Stimulated activated CD8-positive, alpha-beta memory T cell treated with anti-CD3 and anti-CD28 coated beads, Interleukin-12 subunit alpha, Interleukin-12 subunit beta, amount 100 ng/mL, for 4 hours (primary cell): ENCODE data around the gene ZFYVE28.
A peak's percentile ranks its signal among the peaks of the same experiment; 100 is the strongest.
"Not testable (repeated sequence)": the region's sequence is repeated elsewhere in the genome, so short reads cannot be mapped to it uniquely, and the experiment has no call there.

Source experiments
- DNase-seq: peaks from one replicate; pipeline ENCODE4 v3.0.0-alpha.2; 2020; ENCODE audit warnings: low read depth

The ZFYVE28 gene

DNA sequence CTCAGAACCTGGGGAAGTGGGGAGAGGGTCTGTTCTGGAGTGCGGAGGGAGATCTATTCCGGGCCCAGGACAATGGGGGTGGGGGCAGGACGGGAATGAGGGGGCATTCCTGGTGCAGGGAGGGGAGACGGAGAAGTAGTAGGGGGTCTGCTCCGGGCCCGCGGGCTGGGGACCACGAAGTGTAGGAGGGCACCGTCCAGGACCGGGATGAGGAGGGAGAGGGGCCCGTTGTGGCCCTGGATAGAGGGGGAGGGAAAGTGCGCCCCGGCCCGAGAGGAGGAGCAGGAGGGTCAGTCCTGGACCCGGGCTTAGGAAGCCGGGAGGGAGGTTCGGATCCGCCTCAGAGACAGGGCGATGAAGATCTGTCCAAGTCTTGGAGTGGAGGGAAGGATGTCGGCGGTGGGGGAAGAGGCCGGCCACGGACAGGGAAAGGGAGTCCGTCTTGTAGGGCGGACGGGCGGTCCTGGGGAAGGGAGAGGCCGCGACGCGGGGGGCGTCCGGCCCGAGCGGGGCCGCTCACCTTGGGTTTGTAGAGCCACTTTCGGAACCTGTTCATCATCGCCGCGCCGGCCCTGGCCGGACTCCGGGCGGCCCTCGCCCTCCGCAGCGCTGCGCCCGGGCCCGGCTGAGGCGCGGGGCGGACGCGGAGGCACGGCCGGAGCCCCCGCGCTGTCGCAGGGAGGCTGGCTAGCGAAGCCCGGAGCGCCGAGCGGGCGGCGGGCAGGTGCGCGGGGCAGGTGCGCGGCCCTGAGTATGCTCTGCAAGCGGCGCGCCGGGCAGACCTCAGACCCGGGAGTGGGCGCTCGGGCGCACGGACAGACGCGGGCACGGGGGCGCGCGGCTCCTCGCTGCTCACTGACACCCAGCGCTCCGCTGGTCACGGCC is at the start of gene ZFYVE28:
Gene ZFYVE28, minus strand, starts transcription at position 881 of the 885 bp plus-strand sequence. Its CDS starts 322 bp downstream, at position 559.
- no peak for DNase-seq

DNA sequence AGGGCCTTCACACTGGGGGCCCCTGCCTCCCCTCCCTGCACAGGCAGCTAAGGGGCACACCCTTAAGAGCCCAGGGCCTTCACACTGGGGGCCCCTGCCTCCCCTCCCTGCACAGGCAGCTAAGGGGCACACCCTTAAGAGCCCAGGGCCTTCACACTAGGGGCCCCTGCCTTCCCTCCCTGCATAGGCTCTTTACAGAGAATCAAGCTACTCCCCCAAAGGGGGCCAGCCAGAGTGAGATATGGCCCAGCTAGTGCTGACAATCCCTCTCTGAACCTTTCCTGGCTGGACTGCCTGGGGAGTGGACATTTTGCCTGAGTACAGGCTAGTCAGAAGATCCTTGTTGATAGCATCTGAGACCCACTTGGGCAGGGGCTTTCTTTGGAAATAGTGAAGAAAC is 47.1 kb upstream of the ZFYVE28 start:
- not testable (repeated sequence) for DNase-seq

GRCh38 chr4:2465032-2465431 is 46.6 kb upstream of the ZFYVE28 start:
- DNase-seq, result no peak

DNA sequence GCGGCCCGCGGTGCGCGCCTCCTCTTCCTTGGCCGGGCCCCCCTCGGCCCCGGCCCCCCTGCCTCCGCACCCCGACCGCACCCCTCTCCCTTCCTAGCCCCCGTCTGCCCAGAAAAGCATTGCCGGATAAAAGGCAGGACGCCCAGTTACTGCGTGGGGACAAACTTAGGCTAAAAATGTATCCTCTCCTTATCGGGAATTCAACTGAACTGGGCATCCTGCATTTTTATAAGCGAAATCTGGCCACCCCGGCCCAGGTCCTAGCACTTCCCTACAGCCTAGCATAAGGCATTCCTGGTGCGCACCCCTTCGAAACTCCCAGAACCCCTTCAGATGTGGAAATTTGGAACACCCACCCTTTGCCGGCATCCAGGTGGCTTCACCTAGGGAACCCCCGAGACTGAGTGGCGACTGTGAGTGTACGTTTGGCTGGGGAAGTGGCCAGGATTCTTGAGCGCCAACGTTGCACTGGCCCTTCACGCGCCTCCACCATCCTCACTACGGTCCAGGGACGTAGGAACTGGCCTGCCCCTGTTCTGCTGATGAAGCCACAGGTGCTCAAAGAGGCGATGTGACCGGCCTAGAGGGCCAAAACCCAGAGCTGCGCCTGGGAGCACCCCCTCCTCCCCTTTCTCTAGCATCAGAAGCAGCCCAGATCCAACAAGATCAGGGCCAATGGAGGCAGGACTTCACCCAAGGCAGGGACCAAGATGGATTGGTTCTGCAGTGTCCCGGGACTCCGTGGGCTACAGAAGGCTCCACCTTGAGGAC is 44.7 kb upstream of the ZFYVE28 start:
- DNase-seq, result no peak

DNA sequence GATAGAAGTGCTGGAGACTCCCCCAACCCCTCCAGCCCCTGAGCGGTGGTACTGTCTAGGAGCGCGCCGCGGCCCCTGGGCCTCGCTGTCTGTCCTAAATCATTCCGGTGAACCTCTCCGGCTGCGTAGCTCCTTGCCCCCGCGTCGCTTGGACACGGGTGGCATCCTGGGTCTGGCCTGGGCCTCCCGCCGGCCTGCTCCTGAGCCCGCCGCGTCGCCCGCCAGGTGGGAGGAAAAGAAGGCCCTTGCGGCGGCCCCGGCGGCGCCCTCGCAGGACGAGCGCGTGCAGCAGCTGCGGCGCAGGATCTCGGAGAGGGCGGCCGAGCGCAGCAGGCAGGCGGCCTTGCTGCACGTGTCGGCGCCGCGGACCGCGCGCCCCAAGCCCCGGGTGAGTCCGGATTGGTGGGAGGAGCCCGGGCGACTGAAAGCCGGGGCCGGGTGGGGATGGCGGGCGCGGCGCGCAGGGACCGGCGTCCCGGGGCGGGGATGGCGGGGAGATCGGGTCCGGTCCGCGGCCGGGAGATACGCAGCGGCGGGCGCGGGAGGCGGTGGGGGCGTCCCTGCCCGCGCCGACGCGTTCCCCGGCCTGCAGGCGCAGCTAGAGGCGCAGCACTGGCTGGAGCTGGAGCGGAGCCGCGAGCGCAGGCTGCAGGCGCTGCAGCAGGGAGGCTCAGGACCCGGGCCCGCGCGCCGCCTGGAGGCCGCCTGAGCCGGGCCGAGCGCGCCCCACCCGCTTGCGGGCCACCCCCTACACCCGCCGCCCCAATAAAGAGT is 44.0 kb upstream of the ZFYVE28 start:
- peak; percentile 52 for DNase-seq

DNA sequence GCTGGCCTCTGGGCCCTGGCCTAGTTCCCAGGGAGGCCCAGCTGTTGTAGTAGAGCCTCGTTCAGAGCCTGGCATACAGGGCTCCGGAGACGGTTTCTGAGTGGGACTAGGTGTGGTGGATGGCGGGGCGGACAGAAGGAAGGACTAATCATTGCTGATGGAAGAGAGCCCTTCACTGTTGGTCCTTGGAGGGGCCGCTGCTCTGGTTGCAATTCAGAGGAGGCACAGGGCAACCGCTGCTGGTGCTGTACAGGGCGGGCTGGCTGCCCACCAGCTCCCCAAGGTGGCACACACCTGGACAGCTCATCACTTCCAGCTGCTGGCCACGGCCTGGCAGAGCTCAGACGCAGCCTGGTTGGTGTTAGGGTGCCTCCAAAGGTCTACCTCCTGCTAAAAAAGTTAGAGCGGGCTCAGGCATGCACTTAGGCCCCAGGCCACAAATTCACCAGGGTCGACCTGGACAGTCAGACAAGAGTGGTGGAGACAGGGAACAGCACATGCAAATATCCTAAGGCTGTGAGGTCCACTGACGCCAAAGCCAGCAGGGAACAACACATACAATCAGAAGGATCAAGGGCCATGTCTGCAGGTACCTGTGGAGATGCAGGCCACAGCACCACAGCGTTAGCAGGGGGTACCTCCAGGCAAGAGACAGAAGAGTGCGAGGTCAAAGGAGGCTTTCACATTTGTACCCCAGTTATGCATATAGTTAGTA is 43.0 kb upstream of the ZFYVE28 start:
- DNase-seq, result no peak

DNA sequence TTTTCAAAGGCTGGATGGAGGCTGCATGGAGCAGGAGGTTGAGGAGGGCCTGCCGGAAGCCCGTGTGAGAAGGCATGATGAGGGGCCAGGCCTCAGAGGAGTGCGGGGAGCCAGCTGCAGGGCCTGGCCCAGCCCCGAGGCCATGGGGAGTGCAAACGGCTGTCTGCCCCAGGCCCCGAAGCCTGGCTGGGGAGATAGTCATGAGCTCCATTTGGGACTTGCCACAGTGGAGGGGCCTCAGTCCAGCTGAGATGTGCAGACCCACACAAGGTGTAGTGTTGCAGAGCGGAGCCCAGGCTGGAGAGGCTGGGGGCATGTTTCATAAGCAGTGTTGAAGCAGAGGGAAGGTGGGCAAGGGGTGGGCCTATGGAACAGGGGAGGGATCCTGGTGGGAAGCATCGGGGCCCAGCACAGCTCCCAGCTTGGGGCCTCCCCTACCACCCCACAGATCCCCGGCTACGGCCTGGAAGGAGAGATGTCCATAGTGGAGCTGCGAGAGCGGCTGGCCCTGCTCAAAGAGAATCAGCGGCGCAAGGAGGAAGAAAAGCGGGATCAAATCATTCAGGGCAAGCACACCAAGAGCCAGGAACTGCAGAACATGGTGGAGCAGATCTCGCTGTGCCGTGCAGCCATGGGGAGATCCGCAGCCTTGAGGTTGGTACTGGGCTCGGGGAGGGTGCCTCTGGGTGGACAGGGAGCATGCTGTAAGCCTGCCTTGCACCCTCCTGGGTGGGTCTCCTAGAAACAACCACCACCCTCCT is 41.3 kb upstream of the ZFYVE28 start:
- DNase-seq, result no peak

- DNase-seq, result no peak
Measured at GRCh38 chr4:2458546-2459491, 40.4 kb upstream of the ZFYVE28 start.

DNA sequence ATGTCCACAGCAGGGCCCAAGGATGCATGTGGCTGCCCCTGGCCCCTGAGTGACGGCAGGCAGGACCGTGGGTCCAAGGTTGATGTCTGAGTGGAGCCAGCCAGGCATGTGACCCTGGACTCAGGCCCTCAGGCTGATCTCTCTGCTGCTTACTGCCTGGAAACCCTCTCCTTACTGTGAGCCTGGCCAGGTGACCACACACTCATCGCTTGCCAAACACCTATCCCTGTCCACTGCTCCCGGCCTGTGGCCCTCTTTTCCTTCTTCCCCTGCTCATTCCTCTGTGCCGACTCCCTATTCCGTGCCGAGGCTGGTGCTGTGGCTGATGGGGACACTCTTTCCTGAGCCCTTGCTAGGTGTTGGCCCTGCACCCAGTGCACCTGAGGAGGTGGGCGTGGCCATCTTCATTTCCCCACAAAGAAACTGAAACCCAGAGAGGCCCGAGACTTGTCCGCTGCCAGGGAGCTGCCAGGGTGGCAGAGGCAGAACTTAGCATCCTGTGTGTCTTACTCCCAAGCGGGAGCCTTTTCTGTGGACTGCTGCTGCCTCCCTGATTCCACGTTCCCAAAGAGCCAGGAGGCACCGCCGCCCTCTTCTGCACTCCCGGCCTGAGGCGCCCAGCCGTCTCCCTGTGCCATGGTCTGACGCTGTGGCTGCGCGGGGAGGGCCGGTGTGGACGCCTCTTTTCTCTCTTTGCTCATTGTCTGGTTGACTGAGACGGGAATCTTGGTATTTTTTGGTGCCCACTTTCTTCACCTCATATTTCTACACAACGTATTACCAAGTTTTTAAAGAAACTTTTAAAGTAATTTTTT is 39.2 kb upstream of the ZFYVE28 start:
- DNase-seq, result no peak

- no peak for DNase-seq
Measured at GRCh38 chr4:2451821-2452785, 33.7 kb upstream of the ZFYVE28 start.

DNA sequence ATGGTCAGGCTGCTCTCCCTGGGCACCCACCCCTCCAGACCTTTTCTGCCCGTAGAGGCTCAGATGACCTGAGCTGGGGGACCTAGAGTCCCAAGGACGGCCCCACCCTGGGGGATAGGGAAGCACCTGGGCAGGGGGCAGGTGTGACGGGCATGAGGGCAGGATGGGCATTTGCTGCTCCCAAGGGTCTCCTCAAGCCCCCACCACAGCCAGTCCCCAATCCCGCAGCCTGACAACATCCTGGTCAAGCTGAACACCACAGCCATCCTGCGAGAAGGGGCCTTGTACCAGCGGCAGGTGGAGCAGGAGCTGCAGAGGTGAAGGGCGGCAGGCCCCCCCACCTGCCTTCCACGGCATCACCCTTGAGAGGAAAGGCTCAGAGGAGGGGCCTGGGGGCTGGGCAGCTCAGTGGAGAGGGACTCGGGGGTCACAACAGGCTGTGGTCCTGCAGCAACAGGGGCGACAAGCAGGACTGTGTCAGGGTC is 32.6 kb upstream of the ZFYVE28 start:
- no peak for DNase-seq

- DNase-seq, result no peak
Measured at GRCh38 chr4:2450394-2451035, 32.1 kb upstream of the ZFYVE28 start.

GRCh38 chr4:2449511-2450392 is 31.3 kb upstream of the ZFYVE28 start:
- DNase-seq, result no peak

DNA sequence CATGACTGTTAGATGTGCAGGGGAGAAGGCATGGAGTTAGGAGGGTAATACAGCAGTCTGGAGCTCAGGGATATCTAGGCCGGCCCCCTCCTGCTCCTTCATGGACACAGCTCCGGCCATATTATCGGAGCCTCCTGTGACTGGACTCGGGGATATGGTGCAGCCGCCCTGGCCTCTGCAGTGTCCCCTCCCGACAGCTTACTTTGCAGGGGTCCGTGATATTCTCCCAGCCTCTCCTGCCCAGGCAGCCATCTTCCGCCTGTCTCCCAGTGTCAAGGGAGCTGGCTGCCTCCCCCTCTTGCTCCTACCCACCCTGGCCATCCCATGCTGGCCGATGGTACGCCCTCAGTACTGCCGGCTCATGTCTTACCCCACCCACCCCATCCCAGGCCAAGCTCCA is 30.6 kb upstream of the ZFYVE28 start:
- DNase-seq, result no peak

GRCh38 chr4:2448589-2448988 is 30.1 kb upstream of the ZFYVE28 start:
- no peak for DNase-seq
